Measurements from ENCODE around the gene PIGA. TPM values are rescaled to one million over a fixed set of nuclear protein-coding genes. Genes with fewer than 3 reads are reported as not detected.

The PIGA gene
- total and polyA plus RNA-seq, 9 of the 15 experiments (the other 6 are each of a cell fraction or from before 2014, with no cell fraction given), result 14.8 to 36.9 (median 23.5) TPM

DNA sequence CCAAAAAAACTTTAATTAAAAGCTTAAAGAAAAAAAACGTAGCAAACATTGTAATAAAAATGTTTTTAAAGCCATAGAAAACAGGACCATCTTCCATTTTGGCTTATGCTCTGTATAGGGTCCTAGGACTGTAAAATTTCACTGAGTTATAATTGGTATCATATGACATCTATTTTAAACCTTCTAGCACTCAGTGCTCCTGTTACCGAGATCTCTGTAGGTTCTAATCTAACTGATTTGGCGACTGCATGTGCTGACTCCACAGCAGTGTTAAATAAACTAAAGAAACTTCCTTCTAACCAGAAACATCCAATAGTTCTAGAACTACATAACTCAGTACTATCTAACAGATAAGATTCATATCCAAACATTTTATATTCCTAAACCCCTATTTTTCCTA lies 19.8 kb downstream of the PIGA start, which contains the start of gene ASB11:
Gene ASB11 (minus strand): TSS at position 132 of the 400 bp plus-strand sequence. CDS start 35 bp downstream, at position 97.
- H4K20me1 ChIP-seq (replicated peaks; ENCODE audit: control insufficient read depth, insufficient read depth, low read length), result no peaks in the 10 kb centered on the region
- no peaks in the 10 kb centered on the region for H3K9me3 ChIP-seq (replicated peaks; ENCODE audit: control insufficient read depth, insufficient read depth, low read depth, low read length)
- CTCF ChIA-PET (ENCODE audit: low intra/inter-chr PET ratio), result no interaction called here
- intact Hi-C loops (cut with micrococcal nuclease) (no loop called here), in situ Hi-C loops (cut with MboI) (no loop called here)
- no peak within 1 kb of the TSS for H3K9ac ChIP-seq (ENCODE audit: insufficient read depth in 1 of 2, low read depth in 2 of 2, low read length in 2 of 2)
- ATAC-seq (no peak), DNase-seq (ENCODE audit: extremely low read depth in 1 of 4, low spot score in 3 of 4) (no peak), FAIRE-seq (no peak)
- no peaks in the 10 kb centered on the region for H3K9me1 ChIP-seq (ENCODE audit: control insufficient read depth, insufficient read depth, low read length)
- no peak within 1 kb of the TSS for H3K4me2 ChIP-seq (ENCODE audit: insufficient read depth, low read length)
- TF ChIP-seq ZNF263 (CRISPR knock-in tag; IDR thresholded peaks at IDR 0.05; ENCODE audit: borderline replicate concordance) (no peak), SETDB1 (IDR thresholded peaks at IDR 0.05; ENCODE audit: low read length) (no peak), TCF7L2 (IDR thresholded peaks at IDR 0.05; ENCODE audit: low read depth, low read length) (no peak), ZBTB5 (IDR thresholded peaks at IDR 0.05) (no peak), HIVEP1 (CRISPR knock-in tag; IDR thresholded peaks at IDR 0.05) (no peak)
- BruUV-seq (replicated peaks), result no TSS peak
- POLR2A ChIA-PET, result no interaction called here
- H3K27me3 ChIP-seq (ENCODE audit: control insufficient read depth in 2 of 2, insufficient read depth in 2 of 2, low read length in 2 of 2), result no peaks in the 10 kb centered on the region; a peak in 1 of 5 replicates
- no peaks in the 10 kb centered on the region for H3K79me2 ChIP-seq (ENCODE audit: control insufficient read depth, insufficient read depth, low read length)
- 6% methylated on average over 3 of the region's 3 CpGs for WGBS (ENCODE audit: insufficient coverage, low coverage, missing lambda C conversion rate)
- H3K36me3 ChIP-seq (ENCODE audit: control insufficient read depth, insufficient read depth, low read length), result peaks cover 3% of the 10 kb centered on the region; the same call in 1 of the 3 replicates
- no peak within 1 kb of the TSS for H3K27ac ChIP-seq (ENCODE audit: extremely low read depth, low read depth, low read length)
- H2AFZ ChIP-seq (ENCODE audit: low read depth, low read length), result no peak within 1 kb of the TSS
- H3K4me3 ChIP-seq, result no peak within 1 kb of the TSS
- H3K4me1 ChIP-seq (replicated peaks in 1 of 2; ENCODE audit: control insufficient read depth in 2 of 2, insufficient read depth in 2 of 2, low read length in 2 of 2), result no peaks in the 10 kb centered on the region
